T-helper 2 cell treated with Interferon-gamma antibody and Interleukin-4, amounts not matched to agents 100 ng/mL and 5 ng/mL, for 36 hours (primary cell): ENCODE data around the gene HOXA3. TPM values are rescaled to one million over a fixed set of nuclear protein-coding genes. Genes with fewer than 3 reads are reported as not detected.

Experiments used
- intact Hi-C: fragments of 100-400 bp; cut with micrococcal nuclease; formaldehyde crosslinking; loops from one replicate; pipeline ENCODE4 v1.15.1; 2023
- total RNA-seq: library from RNA; stranded (reverse); gene quantifications from 2 replicates; pipeline ENCODE4 v1.2.3, GENCODE V29; 2022

The HOXA3 gene
- total RNA-seq, 1 donor from 2014 or later: not detected

DNA sequence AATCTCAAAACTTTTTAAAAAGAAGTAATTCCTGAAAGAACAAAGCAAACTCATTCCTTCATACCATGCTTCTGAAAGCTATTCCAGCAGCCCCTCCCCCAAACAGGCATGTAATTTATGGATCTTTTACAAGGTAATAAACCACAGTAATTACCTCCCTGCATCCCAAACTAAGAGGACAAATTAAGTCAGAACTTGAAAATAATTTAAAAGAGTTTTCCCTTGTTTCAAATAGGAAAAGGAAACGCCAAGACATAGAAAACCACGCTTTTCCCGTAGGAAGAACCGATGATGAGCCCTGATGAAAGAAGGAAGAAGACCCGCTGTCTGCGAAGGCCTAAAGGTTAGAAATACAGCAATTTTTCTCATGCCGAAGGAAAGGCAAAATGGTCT is 30.7 kb downstream of the HOXA3 start:
- intact Hi-C loops: no loop called here

DNA sequence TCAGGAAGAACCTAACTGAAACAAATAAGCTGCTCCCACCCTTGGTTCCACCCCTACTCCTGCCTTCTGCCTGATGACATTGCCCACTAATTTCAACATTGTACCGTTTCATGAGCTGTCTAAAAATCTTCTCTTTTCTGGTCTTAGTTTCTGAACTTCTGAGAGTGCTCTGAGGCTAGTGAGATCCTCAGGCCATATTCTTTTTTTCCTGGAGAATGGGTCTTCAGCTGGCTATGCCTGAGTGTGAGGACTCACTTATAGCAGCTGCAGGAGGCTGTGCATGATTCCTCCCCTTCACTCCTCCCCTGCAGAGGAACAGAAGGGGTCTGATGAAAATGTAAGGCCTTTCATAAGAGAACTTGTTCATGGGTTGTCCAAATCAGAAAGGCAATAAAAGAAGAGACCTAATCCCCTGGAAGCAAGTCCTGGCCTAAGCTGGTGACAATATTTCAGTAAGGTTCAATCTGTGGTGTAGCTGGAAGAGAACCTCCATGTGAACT is 32.9 kb downstream of the HOXA3 start:
- intact Hi-C loops: no loop called here

DNA sequence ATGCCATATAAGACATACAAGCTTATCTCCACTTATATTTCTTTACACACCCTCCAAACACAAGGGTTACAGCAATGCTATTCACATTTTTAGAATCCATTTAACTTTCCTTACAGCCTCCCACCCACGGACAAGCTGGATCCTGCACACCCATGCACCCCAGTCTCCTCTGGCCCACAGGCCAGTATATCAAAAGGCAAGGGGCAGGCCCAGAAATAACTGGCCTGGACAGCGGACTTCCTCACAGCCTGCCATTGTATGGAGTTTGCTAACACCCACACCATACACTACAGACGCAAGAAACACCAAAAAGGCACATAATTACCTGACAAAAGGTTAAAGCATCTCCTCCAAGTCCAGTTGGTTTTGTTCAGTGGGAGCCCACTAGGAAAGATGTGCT is 33.8 kb downstream of the HOXA3 start:
- intact Hi-C loops: no loop called here

DNA sequence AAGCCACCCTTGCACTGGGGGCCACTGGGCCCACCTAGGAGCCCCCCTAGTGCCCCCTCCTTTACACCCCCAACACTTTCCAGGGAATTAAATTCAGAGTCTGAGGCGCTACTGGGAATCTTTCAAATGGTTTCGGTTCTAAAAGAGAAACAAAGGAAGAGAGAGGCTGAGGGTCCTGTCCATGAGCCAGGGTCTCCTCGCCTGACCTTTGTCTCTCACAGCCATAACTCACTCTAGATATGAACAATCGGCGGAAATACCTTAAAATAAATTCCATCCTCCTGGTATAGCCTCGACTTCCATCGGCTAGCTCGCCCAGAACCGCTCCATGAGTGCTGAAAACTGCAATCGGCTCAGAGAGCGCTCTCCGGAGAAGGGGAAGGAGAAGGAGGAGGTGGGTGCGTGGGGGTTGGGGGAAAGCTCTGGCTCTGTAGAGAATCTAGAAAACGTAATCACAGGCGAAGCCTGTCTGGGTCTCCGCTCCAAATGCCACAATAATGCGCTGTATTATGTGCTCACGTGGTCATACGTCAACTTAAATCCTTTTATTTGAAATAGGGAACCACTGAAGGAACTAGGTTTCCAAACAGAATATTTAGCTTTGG is 34.4 kb downstream of the HOXA3 start:
- intact Hi-C loops: no loop called here

DNA sequence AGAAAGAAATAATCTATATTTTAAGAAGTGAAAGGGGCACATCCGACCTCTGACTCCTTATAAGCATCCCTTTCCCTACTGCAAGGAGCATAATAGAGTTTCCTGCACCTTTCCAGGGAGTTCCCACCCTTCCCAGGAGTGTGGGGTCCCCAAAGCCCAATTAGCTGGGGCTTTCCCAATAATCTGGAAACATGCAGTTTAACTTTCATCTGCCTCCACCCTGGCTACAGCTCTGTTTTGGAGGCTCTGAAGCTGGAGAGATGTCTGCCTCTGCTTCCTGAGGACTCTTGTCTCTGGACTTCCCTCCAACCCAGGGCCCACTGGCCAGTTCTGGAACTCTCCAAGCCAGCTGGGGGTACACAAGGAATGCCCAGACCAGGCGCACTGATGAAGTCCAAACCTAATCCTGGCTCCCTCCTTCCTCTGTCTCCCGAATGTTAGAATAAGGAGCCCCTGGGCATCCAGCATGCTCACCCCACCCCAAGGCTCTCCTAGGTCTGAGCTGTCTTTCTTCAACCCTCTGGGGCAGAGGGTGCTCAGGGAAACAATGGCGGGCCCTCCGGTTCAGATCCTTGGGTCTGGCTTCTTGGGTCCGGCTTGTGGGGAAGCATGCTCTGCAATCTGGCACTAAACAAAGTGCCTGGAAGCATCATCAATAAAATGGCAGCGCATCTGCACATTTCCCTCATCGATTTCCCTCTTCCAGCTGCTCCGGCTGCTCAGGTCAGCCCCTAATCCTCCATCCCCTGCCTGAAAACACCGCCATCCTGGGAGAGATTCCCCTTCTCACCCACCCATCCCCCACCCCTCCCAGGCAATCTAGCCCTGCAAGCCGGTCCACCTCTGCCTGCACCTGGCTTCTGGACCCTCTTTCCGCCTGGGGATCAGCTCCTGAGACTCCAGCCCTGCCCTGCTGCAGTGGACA is 35.2 kb downstream of the HOXA3 start:
- intact Hi-C loops: no loop called here

DNA sequence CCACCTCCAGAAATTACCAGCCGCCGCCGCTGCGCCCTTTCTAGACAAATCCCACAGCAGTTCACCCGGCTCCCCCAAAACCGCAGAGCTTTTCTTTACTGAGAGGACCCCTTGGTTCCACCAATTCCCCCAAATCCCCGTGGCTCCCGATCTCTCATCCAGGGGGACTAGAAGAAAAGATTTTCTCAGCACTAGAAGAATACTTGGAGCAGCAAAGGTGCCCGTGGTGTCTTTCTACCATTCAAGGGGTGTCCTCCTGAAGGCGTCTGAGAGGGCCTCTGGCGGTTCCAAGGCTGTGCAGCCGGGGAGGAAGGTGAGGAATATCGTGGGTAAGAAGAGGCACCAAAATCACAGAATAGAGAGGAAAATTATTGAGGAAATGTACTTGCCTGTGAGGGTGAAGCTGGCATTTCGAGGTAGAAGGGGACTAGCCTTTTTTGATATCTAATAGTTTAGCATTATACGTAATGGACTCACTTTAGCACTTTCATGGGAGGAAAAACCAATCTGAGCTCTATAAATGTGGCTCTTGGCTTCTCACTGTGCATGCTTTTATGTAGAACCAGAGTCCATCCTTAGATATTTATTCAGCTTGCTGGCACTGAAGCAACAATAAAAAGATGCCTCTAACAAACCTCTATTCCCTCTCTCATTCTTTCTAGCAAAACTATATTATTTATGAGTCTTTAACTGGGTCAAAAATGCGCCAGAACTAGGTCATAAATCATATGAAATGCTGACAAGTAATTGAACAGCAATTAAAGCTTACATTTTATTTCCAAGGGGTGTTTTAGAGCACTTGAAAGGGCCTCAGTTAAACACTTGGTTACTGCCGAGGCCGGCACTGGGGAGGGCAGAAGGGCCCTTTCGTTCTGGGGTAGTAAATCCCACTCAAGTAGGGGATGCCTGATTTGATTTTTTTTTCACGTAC is 36.1 kb downstream of the HOXA3 start:
- intact Hi-C loops: no loop called here

DNA sequence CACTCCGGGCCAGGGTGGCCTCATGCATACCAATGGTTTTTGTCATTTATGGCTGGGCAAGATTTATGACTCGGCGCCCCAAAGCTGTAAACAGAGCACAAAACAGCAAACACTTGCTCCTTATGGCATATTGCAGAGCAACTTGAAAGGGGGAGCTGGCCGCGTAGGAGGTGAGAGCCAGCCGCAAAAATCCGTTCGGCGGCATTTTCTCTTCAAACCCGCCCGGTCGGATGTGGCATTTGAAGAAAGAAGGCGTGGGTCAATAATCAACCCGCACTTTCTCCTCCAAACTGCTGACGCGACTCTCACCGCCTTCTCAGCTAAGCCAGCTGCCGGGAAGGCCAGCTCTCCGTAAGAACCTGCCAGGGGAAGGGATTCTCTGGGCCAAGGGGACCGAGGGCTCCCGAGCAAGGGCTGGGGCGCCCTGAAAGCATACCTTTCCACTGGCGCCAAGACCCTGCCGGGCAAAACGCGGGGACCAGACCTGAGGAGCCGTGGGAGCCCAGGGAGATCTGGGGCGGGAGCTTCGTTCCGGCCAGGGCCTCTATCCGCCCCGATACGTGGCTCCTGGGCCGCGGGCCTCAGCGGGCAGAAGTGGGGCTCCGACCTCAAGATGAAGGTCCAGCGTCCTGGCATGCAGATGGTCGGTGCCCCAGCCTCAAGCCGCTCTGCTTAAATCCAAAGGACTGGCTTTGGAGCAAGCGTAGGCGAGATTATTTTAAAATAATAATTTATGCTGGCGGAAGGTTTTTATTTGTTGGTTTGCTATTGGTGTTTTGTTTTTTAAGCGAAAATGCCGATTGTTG is 37.0 kb downstream of the HOXA3 start:
- intact Hi-C loops: no loop called here

DNA sequence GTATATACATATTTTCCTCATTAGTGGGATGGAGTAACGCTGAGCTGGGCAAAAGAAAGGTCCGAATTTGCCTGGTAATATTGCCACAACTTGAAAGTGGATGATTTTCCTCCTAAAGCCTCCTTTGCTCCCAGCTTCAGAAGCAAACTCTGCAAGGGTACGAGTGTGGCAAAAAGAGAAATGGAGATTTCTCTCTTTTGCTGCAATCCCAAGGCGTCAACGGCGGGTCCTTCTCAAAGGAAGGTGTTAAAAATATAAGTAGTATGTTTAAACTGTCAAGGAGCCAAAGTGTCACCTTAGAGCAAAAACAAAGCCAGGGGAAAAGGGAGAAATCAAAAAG is 37.5 kb downstream of the HOXA3 start:
- intact Hi-C loops: no loop called here

DNA sequence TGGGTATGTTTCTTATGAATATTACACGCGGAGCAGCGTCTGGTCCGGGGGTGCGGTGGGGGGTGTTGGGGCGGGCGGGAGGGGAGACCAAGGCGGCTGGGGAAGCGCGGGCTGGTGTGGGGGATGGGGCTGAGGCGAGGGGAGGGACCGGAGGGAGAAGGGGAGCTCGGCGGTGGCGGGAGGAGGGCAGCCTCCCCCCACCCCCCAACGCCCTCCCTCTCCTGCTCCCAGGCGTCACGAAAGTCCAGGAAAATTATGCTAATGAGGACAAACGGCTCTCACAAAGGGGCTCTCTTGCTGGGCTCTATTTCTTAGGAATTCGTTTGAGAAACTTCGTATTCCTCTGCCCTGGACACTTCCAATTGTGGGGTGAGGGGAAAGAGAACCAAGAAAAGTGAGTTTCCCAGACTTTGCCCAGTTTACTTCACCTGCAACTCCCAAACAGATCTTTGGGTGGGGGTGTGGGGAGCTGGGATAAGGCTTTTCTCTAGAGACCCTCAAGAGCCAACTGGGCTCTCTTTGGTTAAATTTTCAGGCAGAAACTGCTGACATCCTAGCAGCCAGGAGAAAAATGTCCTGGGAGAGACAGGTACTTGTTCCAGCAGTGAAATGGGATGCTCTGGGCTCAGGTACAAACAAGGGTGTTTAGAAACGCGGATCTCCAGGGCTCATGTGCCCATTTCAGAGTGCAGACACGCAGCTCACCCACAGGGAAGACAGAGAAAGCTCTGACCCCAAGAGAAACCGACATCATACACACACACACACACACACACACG is 38.2 kb downstream of the HOXA3 start:
- intact Hi-C loops: no loop called here

DNA sequence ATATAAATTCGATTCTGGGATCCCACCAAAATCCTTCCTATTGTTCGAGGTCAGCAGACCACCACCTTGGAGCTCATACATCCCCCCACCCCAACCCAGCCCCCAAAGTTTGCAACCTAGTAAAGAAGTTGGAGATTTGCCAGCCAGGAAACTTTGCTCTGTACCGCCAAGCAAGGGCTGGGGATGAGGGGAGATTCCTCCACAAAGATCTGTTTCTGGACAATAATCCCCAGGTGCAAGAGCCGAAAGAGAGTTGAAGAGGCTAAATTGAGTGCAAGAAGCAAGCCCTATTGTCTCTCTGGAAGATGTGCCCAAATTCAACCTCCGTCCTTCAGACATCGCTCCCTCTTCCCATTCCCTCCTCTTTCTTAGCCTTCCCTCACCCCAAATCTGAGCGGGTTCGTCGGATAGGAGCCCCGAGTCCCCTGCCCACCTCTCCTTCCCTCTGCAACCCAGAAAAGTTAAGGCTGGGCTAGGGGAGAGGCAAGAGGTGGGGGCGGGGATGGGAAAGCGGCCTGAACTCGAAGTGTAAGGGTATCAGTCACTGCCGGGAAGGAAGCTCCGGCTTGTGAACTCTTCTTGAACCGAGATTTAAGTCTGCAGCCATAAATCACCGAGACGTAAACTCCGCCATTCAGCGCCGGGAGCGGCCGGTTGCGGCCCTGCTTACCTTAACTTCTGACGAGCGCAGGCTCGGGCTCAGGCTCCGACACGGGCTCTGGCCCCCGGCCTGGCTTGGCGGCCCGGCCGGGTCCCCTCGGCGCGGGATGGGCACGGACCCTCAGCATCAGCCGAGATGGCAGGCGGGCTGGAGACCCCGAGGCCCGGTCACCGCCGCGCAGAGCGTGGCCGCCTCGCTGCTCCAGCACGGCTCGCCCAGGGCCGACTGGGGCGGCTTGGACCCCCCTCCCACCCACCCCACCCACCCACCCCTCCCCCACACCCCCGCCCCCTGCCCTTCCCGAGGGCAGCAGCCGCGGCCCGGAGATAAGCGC is 39.1 kb downstream of the HOXA3 start:
- intact Hi-C loops: no loop called here

DNA sequence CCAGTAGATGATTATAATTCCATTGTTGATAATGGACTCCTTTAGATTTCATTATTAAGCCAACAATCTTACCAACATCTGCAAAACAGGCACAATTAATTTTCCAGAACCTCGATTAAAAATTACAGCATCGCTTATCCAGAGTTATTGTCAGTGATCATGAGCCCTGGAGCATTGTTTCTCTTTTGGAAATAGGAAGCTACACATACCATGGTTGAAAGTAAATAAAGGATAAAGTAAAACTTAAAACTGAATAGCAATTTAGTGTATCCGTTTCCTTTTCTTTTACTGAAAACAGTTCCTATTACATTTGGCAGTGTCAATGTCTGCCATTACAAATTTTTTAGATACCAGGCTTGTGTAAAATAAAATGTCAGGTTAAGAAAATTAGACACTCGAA is 40.0 kb downstream of the HOXA3 start:
- intact Hi-C loops: no loop called here

DNA sequence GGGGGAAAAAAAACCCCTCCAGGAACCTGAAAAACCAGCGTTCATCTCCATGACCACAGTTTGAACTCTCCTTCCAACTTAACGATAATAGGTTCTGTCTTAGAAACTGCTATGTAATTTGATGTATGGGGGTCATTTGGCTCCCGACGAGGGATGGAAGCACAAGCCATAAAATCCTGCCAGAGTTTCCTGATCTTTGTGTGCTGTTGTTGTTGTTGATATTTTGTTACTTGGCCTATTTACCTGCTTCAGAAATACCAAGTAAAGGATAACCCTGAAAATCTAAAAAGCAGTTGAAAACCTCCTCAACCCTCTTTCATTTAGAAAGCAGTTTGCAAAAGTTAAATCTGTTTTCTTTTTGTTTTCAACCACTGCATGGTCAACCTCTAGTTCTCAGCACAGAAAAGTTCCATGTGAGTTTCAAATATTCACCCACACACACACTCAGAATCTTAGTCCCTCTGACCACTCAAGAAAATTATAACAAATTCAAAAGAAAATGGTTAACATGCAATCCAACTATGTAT is 40.6 kb downstream of the HOXA3 start:
- intact Hi-C loops: no loop called here

DNA sequence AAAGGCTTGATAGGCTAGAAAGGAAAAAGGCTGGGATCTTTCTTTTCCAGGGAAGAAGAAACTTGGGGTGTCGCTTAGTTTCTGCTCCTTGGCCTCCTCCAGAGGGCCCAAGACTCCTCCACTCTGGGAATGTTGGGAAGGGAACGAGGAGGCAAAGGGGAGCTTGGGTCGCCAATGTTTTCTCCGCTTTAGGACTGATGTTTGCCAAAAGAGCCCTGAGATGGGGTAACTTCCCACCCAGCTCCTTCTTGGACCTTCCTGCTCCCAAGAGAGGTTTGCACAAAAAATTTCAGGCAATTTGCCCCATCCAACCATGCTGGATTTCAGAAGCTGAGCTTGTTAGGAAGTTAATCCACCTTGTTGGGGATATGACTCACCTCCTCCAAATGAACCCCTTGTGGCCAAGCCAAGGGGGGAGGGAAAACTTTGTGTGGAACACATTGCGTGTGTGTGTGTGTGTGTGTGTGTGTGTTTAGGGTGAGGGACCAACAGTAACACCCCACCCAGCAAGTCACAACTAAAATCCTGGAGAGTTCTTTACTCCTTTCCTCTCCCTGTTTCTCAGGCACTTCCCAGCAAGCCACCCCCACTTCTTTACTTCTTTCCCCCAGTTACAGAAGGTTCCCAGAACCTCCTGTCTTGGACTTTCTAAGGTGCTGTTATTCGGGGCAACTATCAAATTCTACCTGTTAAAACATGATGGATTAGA is 41.2 kb downstream of the HOXA3 start:
- intact Hi-C loops: no loop called here

DNA sequence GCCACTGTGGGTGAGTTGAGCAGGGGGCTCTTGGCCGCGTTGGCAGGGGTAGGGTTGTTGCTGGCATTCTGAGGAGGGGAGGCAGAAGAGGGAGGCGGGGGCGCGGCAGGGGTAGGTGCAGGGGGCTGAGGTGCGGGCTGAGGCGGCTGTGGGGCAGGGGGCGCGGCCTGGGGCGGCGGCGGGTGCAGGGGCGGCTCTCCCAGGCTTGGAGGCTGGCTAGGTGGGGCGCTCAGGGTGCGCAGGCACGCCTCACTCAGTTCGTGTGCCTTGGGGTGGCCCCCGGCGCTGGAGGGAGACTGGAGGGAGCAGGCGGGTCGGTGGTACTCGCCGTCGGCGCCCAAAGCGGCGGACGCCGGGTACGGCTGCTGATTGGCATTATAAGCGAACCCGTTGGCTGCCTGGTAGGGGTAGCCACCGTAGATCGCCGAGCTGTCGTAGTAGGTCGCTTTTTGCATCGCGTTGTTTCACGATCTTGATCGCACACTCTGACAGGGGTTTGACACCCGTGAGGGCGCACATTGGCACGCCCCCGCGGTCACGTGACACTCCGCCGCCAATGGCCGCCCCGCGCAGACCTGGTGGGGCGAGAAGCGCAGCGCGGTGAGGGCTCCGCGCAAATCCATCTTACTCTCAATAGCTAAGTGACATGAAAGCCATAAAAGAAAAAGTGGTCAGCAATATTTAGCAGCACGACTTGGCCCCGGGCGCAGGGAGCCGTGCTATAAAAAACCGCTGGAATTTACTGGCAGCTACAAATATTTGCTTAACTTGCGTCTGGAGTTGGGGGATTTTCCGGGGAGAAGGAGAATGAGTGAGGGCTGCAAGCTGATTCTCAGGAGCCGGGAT is 42.0 kb downstream of the HOXA3 start:
- intact Hi-C loops: no loop called here

DNA sequence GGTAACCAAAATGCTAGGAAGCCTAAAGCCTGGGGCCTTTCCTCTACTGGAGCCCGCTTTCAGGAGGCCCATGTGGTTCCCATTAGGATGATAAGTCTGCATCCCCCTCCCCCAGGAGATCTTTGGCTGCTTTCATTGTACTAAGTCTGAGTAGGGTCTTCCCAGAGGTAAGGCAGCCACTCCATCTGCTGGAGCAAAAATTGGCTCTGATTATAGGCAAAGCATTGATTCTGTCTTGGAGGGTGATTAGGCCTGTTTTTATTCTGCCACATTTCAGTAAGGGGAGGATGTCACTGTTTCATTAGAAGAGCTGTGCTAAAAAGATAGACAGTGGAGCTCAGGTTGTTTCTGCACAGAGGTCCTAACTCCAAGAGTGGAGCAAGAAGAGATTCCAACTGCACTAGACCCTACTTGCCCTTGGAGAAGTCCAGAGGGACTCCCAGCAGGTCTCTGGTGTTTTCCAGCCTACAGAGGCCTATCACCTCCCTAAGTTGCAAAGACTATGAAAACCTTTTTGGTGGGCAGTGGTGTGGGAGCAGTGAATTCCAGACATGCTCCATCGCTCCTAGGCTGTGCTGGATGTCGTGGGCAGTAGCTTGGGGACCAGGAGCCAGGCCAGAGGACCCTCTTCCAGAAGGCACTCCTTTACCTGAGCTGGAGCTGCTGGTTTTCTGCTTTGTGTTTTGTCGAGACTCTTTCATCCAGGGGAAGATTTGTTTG is 42.8 kb downstream of the HOXA3 start:
- intact Hi-C loops: no loop called here

DNA sequence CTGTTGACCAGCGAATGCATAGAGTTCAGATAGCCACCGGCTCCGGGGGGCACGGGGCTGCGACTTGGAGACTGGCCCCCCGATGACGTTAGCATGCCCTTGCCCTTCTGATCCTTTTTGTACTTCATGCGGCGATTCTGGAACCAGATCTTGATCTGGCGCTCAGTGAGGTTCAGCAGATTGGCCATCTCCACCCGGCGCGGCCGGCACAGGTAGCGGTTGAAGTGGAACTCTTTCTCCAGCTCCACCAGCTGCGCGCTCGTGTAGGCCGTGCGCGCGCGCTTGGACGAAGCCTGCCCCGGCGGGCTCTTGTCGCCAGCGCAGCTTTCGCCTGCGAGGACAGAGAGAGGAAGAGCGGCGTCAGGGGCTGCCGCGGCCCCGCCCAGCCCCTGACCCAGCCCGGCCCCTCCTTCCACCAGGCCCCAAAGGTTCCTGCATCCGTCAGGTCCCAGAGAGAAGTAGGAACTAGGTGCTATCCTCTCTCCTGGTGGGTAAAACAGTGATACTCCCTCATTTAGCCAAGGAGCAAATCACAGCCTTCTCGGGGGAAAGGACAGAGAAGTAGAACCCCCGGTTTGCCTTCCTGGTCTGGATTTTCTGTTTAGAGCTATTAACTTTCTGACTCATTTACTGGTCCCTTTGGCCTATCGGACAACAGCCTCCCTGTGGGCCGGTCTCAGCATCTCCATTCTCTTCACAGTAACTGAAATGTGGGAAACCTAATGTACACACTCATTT is 43.8 kb downstream of the HOXA3 start:
- intact Hi-C loops: no loop called here
